Measurements from ENCODE around the gene LIN52. TPM values are rescaled to one million over a fixed set of nuclear protein-coding genes. Genes with fewer than 3 reads are reported as not detected.

The LIN52 gene
- total RNA-seq, 1 experiment from 2014 or later: 16.9 TPM

- H3K27me3 ChIP-seq (replicated peaks; ENCODE audit: insufficient read depth, low read depth, low read length, poor library complexity): no peaks in the 10 kb centered on the region
- CTCF ChIA-PET: no interaction called here
- no peaks in the 10 kb centered on the region for H3K4me1 ChIP-seq (ENCODE audit: insufficient read depth, low read length, poor library complexity, severe bottlenecking)
- POLR2A ChIA-PET (ENCODE audit: low non-redundant PET): no interaction called here
- no peak overlapping the region for H3K4me3 ChIP-seq (ENCODE audit: low read depth, low read length, poor library complexity, severe bottlenecking)
- no peak overlapping the region for H3K27ac ChIP-seq (ENCODE audit: low read depth, low read length, poor library complexity, severe bottlenecking)
- no peaks in the 10 kb centered on the region for H3K9me3 ChIP-seq (ENCODE audit: low read depth, low read length, poor library complexity, severe bottlenecking)
- intact Hi-C loops (cut with micrococcal nuclease; ENCODE audit: unreplicated experiment): no loop called here
- TF ChIP-seq, protein P1, sequence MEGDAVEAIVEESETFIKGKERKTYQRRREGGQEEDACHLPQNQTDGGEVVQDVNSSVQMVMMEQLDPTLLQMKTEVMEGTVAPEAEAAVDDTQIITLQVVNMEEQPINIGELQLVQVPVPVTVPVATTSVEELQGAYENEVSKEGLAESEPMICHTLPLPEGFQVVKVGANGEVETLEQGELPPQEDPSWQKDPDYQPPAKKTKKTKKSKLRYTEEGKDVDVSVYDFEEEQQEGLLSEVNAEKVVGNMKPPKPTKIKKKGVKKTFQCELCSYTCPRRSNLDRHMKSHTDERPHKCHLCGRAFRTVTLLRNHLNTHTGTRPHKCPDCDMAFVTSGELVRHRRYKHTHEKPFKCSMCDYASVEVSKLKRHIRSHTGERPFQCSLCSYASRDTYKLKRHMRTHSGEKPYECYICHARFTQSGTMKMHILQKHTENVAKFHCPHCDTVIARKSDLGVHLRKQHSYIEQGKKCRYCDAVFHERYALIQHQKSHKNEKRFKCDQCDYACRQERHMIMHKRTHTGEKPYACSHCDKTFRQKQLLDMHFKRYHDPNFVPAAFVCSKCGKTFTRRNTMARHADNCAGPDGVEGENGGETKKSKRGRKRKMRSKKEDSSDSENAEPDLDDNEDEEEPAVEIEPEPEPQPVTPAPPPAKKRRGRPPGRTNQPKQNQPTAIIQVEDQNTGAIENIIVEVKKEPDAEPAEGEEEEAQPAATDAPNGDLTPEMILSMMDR (conservative IDR thresholded peaks at IDR 0.05; ENCODE audit: low read depth, low read length): no peak
- no peak for DNase-seq (ENCODE audit: low spot score)
- no peaks in the 10 kb centered on the region for H3K36me3 ChIP-seq (ENCODE audit: insufficient read depth, low read length, poor library complexity, severe bottlenecking)
- BruUV-seq (replicated peaks): no TSS peak
These were observed 42.9 kb downstream of the LIN52 start for GRCh38 chr14:74127634-74128033.

DNA sequence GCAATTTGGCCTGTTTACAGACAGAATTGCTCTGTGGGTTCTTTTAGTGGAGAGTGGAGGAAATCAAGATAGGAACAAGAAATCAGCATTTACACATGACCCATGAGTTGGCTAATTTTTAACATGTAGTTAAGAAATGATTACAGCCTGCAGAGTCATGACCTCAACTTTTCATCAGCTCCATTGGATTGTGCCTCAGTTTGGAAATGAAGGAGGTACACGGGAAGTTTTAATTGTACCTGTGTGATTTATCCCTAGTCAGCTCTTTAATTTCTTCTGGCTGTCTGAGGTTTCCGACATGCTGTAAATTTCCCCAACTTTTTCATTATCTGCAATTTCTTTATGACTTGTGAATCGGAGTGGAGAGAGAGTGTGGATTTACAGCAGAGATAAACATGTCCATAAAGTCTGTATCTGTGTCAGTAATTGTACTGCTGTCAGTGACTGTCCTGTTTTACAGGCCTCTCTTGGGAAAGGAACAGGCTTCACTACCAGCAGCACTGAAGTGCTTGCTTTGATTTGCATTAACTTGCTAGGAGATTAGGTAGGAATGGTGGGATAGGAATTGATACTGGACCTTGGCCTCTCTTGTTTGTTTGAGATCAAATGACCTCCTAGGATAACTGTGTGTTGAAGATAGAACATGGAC, 49.2 kb downstream of the LIN52 start:
- CTCF ChIA-PET: no interaction called here
- H3K27ac ChIP-seq (ENCODE audit: low read depth, low read length, poor library complexity, severe bottlenecking): no peak overlapping the region
- no peaks in the 10 kb centered on the region for H3K9me3 ChIP-seq (ENCODE audit: low read depth, low read length, poor library complexity, severe bottlenecking)
- no peaks in the 10 kb centered on the region for H3K27me3 ChIP-seq (replicated peaks; ENCODE audit: insufficient read depth, low read depth, low read length, poor library complexity)
- TF ChIP-seq EZH2 (IDR thresholded peaks at IDR 0.05; ENCODE audit: borderline replicate concordance, low read depth, low read length, poor library complexity, severe bottlenecking): no peak
- TF ChIP-seq, protein P1 (conservative IDR thresholded peaks at IDR 0.05; ENCODE audit: low read depth, low read length): no peak
- H3K4me3 ChIP-seq (ENCODE audit: low read depth, low read length, poor library complexity, severe bottlenecking): no peak overlapping the region
- H3K4me1 ChIP-seq (ENCODE audit: insufficient read depth, low read length, poor library complexity, severe bottlenecking): no peaks in the 10 kb centered on the region
- no peaks in the 10 kb centered on the region for H3K36me3 ChIP-seq (ENCODE audit: insufficient read depth, low read length, poor library complexity, severe bottlenecking)
- POLR2A ChIA-PET (ENCODE audit: low non-redundant PET): no interaction called here
- BruUV-seq (replicated peaks): no TSS peak
- no peak for DNase-seq (ENCODE audit: low spot score)
- intact Hi-C loops (cut with micrococcal nuclease; ENCODE audit: unreplicated experiment): no loop called here

GRCh38 chr14:74134484-74134883, 49.7 kb downstream of the LIN52 start:
- BruUV-seq (replicated peaks): no TSS peak
- intact Hi-C loops (cut with micrococcal nuclease; ENCODE audit: unreplicated experiment): no loop called here
- no peak for DNase-seq (ENCODE audit: low spot score)
- Histone ChIP-seq H3K27me3 (replicated peaks; ENCODE audit: insufficient read depth, low read depth, low read length, poor library complexity) (no peaks in the 10 kb centered on the region), H3K9me3 (ENCODE audit: low read depth, low read length, poor library complexity, severe bottlenecking) (no peaks in the 10 kb centered on the region), H3K4me3 (ENCODE audit: low read depth, low read length, poor library complexity, severe bottlenecking) (no peak overlapping the region), H3K36me3 (ENCODE audit: insufficient read depth, low read length, poor library complexity, severe bottlenecking) (no peaks in the 10 kb centered on the region), H3K4me1 (ENCODE audit: insufficient read depth, low read length, poor library complexity, severe bottlenecking) (no peaks in the 10 kb centered on the region), H3K27ac (ENCODE audit: low read depth, low read length, poor library complexity, severe bottlenecking) (no peak overlapping the region)
- TF ChIP-seq EZH2 (IDR thresholded peaks at IDR 0.05; ENCODE audit: borderline replicate concordance, low read depth, low read length, poor library complexity, severe bottlenecking): no peak
- TF ChIP-seq, protein P1 (conservative IDR thresholded peaks at IDR 0.05; ENCODE audit: low read depth, low read length): no peak
- ChIA-PET POLR2A (ENCODE audit: low non-redundant PET) (no interaction called here), CTCF (no interaction called here)

Data from A673 (cell line).